Activated T-cell treated with anti-CD3 and anti-CD28 coated beads for 48 hours (primary cell): ENCODE results near the gene LNPK.
"Not testable (repeated sequence)": the region's sequence is repeated elsewhere in the genome, so short reads cannot be mapped to it uniquely, and the experiment has no call there.

Experiments
- DNase-seq: peaks from one replicate; pipeline ENCODE4 v3.0.0-alpha.2; 2020; ENCODE audit warnings: low read depth

The LNPK gene

DNA sequence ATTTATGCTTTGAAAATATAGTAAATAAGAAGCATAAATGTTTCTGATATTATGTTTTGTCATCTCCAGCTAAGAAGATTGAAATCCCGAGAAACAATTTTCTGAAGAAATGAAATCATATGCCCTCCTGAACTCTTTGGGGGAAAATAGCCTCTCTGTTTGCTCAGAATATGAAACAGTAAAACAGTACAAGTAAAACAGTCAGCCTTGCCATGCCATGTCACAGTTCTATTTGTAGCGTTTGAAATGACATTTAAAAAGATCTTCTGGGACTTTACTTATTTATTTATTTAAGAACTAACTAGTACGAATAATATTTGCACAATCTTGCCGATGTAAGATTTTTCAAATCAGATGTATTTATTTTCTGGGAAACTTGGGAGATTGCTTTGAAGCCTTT, 98.0 kb downstream of the LNPK start:
- DNase-seq = no peak

GRCh38 chr2:175903384-175903936, 98.6 kb downstream of the LNPK start:
- DNase-seq = no peak

GRCh38 chr2:175895957-175896356, 106.1 kb downstream of the LNPK start:
- DNase-seq = not testable (repeated sequence)

GRCh38 chr2:175892046-175892445, 110.0 kb downstream of the LNPK start:
- no peak for DNase-seq

- DNase-seq = no peak
These were observed 111.3 kb downstream of the LNPK start for GRCh38 chr2:175890636-175891242.

GRCh38 chr2:175889701-175890302, 112.3 kb downstream of the LNPK start:
- DNase-seq = no peak

DNA sequence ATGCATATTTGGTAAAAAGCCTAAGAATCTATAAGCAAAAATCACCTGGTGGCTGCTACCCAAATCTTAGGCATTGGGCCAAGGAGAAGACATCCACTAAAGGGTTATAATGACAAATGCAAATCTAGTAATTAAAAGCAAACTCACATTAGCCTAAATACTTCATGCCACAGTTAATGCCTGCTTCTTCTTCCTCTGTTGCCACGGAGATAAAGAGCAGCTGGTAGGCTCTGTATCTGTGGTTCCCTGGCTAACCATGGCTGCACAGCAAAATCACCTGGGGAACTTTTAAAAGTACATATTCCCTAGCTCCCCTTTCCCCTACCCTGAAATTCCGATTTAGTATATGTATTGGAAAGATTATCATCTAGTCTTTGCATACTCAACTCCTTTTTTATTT, 114.3 kb downstream of the LNPK start:
- no peak for DNase-seq

- no peak for DNase-seq
These were observed 117.2 kb downstream of the LNPK start for GRCh38 chr2:175884697-175885393.

DNA sequence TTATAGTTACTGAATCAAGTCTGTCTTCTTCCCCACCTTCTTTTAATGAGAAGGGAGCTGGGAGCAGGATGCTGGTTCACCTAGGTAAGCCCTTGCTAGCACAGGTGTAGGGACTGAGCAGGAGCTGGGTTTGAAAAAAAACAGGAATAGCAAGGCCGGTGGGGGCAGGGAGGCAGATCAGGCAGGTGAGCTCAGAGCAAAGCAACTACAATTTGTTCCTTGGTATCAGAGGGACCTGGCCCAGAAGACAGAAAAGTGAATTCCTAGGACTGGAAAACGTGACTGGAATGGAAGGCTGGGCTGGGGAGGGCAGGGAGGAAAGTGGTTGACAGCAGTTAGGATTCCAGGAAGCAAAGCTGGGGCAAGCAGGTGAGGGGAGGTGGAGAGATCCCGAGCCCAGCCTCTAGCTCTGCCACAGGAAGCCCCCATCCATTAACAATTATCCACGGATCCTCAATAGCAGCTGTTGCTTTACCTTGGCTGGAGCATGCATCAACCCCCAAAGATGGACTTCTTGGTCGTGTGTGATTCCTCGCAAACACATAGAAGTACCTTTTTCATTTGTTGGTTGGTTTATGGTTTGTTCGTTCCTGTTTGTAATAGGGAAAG, 118.4 kb downstream of the LNPK start:
- no peak for DNase-seq

GRCh38 chr2:175879679-175880078, 122.4 kb downstream of the LNPK start:
- no peak for DNase-seq

- no peak for DNase-seq
These were observed 124.1 kb downstream of the LNPK start for GRCh38 chr2:175877845-175878544.

- DNase-seq = no peak
These were observed 127.8 kb downstream of the LNPK start for GRCh38 chr2:175874291-175874690.
